IPS-NIHi11 (cell line): Measurements from ENCODE around the gene FAM184B.

ENCODE experiments used
- DNase-seq: peaks from one replicate; pipeline ENCODE4 v3.0.0; 2012; ENCODE audit warnings: mixed read lengths, low spot score

The FAM184B gene

DNA sequence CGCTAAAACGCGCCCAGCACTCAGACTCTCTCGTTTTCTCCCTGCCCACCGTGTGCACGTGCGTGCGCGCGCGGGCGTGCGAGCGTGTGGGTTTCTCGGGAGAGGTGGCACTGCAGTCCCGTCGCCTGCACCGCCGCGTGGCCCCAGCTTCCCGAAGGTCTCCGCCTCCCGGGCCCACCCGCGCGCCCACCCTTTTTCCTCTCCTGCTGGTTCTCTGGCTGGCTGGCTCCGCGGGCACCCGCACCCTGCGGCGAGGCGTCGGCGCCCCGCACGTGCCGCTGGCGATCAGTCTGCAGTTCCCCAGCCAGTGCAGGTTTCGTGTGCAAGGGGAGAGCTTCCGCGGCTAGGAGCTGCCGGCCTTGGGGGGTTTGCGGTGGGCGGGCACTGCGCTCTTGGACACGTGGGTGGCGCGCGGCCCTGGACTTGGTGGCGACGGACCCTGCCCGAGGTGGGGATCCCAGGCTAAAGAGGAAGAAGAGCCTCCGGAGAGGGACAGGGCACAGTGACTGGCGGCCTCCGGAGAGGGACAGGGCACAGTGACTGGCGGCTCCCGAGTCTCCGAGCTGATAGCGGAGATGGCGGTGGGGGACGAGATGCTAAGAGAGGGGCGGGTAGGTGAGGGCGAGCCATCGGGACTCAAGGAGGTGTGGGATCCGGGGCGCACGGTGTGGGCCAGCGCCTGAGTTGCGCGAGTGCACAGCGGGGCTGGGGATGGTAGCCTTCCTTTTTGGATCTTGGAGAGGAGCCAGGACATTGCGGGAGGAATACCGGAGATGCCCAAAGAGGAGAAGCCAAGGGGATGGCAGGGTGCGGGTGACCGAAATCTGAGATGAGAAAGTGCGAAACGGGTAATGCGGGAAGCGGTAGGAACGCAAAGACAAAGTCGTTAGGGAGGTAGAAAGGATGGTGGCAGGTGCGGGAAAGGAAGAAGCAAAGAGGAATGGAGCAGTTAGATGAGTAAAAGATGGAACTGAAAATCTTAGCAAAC lies at the start of gene FAM184B:
Gene FAM184B, minus strand, starts transcription at position 322 of the 988 bp plus-strand sequence. CDS start 322 bp downstream, outside the sequence.
- DNase-seq, result peak; percentile 55

DNA sequence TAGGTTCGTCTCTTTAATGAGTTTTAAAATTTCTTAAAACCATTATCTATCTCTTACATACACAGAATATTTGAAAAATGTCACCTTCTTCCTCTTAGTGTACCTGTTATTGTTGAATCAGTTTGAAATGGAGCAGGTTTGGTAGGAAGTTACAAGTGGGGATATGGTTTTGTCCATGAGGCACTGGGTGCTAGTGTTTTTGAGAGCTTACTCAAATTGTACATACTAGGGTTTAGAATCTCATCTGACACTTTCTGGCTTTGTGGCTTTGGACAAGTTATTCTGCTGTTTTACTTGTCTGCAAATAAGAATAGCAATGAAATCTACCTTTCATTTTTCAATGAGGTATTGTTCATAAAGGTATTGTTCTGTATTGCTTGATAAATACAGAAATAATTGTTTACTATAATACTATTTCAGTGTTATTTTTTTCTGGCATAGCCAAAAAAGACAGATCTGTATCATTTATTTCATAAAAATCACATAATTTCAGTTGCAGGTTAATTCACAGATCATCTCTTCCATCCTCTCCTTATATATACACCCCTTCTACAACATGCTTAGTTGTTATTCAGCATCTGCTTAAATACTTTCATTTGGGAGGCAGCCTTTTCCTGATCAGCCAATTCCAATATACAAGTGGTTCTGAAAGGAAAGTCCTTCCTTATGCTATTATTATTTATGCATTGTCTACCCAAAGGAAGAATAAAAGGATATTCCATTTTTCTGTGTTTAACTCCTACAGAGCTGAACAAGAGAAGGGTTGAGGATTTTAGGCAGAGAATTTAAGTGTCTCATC lies 42.6 kb upstream of the FAM184B start:
- no peak for DNase-seq

DNA sequence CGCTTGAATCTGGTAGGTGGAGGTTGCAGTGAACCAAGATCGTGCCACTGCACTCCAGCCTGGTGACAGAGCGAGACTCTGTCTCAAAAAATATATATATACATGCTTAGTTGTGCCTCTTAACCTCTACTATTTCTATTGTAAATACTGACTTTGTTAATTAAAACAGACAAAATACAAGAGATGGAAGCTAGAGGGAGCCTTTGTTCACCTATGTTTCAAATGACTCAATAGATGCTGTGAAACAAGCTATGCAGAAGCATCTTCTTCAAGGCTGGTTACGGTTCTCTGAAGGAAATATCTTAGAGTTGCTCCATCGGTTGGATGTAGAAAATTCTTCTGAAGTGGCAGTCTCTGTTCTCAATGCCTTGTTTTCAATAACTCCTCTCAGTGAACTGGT lies 35.6 kb upstream of the FAM184B start:
- peak; percentile 14 for DNase-seq

DNA sequence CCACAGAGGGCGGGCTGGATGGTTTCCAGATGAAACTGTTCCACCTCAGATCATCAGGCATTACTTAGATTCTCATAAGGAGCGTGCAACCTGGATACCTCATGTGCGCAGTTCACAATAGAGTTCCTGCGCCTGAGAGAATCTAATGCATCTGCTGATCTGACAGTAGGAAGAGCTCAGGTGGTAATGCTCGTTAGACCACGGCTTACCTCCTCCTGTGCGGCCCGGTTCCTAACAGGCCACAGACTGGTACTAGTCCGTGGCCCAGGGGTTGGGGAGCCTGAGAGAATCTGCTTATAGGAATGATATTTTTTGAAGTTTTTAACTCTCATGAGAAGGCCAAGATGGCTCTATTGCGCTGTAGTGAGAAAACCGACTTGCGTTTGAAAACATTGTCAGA lies 34.7 kb upstream of the FAM184B start:
- DNase-seq, result no peak

DNA sequence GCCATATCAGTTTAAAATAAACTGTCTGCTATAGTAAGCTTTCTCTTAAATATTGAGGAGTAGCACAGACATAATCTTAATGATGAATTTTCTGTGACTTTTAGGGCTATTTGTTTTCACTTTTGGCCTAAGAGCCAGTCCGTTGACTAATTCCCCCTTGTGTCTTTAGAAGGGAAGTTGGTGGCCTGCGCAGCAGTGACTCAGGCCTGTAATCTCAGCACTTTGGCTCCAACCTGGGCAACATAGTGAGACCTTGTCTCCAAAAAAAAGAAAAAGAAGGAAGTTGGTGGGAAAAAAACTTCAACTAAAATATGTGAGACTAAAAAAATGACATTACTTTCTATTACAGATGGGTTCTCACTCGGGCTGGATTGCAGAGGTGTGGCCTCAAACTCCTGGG lies 32.7 kb upstream of the FAM184B start:
- DNase-seq, result no peak

DNA sequence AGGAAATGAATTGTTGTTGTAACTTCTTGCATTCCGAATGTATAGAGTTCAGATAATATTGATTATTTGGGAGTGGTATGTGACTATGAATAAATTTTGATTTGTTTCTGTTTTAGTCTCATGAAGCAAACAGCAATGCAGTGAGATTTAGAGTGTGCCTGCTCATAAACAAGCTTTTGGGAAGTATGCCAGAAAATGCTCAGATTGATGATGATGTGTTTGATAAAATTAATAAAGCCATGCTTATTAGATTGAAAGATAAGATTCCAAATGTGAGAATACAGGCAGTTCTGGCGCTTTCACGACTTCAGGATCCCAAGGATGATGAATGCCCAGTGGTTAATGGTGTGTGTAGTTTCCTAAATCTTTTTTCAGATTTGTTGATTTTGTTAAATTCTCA lies 31.4 kb upstream of the FAM184B start:
- no peak for DNase-seq

DNA sequence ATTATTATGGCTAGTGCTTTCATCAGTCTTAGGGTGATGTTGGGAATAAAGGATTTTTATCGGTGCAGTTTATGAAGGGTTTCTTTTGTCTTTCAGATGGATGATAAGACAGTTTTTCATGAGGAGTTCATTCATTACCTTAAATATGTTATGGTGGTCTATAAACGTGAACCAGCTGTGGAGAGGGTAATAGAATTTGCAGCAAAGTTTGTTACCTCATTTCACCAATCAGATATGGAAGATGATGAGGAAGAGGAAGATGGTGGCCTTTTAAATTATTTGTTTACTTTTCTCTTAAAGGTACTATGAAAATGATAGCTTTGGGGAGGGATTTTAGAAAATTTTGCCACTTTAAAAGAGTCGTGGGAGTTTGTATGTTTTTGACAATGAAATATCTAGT lies 30.7 kb upstream of the FAM184B start:
- no peak for DNase-seq

DNA sequence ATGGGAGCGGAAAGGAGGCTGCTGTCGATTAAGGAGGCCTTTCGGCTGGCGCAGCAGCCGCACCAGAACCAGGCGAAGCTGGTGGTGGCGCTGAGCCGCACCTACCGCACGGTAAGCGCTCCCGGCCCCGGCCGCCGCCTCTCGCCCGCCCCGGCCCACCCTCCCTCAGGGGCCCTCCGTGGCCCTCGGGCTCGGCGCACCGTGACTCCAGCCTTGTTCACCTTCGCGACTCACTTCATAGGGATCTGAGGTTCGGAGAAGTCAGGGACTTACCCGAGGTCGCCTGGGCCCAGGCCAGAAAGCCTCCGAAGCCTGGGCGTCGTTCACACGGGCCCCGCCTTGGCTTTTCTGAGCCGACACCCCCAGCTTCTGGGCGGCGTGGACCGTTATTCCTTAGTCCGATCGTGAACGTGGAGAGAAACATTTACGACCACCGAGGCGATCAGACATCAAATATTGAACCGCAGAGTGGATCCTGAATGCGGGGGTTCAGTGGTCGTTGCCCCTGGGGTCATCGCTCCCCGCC lies 29.7 kb upstream of the FAM184B start:
- DNase-seq, result no peak

DNA sequence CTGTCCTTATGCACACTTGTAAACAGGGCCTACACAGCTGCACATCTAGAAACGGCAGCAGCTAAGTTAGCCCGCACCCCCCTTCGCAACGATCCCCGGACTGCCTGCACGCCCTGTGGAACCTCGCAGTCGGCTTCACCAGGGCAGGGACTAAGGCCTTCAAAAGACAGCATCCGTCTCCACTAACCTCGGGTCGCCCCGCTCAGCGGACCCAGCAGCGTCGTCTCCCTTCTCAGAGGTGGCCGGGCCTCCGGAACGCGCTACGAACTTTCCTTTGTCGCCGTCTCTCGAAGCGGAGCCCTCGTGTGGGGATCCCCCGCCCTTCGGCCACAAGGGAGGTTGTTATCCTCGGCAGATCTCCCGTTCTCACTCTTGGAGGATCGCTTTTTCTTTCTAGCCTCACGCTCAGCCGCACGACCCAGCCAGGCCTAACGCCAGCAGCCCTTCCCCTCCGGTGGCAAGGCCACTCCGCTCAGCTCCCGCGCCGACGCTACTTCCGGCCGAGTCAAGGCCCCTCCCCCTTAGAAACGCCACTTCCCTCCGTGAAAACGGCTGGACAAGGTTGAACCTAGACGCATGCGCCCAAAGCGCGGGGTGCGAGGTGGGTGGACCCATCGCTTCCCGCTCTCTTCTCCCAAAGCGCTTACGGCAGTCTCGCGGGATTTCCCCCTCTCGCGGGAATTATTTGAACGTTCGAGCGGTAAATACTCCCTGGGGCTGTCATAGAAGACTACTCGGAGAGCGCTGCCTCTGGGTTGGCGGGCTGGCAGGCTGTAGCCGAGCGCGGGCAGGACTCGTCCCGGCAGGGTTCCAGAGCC lies 29.0 kb upstream of the FAM184B start, which contains the start of the genes DCAF16 and NCAPG:
Gene DCAF16, minus strand, starts transcription at position 498 of the 818 bp plus-strand sequence. CDS start 6,616 bp downstream, outside the sequence.
Gene NCAPG, plus strand, starts transcription at position 720 of the 818 bp plus-strand sequence. CDS start 99 bp downstream, outside the sequence.
- DNase-seq, result peak; percentile 96

DNA sequence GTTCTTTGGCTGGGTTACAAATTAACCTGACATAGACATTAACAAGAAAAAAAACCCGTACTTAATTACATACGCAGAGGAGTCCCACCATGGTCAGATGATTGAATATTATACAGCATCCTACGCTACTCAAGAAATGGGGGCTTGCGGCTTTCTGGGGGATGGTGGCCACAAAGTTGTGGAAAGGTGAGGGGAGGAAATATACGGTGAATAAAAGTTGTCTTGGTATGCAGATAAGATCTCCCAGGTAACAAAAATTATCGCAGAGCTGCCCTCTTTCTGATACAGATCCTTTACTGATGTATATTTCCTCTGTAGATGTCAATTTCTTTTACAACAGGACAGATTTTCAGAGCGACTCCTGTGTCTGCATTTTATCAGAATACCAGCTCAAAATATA lies 28.2 kb upstream of the FAM184B start:
- DNase-seq, result no peak

DNA sequence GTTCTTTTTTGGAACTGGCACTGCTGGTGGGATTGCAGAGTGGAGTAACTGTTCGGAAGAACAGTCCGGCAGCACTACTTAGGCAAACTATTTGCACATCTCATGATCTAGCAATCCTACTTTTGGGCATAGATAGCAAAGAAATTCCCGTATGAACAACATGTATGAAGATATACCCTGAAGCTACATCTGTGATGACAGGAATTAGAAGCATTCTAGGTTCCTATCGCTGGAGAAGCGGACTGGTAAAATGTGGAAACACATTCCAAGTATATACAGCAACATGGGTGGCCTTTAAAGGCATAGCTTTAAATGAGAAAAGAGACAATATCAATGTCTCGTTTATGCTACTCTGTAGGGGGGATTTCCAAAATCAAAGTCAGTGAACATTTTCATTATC lies 26.0 kb upstream of the FAM184B start:
- DNase-seq, result no peak

DNA sequence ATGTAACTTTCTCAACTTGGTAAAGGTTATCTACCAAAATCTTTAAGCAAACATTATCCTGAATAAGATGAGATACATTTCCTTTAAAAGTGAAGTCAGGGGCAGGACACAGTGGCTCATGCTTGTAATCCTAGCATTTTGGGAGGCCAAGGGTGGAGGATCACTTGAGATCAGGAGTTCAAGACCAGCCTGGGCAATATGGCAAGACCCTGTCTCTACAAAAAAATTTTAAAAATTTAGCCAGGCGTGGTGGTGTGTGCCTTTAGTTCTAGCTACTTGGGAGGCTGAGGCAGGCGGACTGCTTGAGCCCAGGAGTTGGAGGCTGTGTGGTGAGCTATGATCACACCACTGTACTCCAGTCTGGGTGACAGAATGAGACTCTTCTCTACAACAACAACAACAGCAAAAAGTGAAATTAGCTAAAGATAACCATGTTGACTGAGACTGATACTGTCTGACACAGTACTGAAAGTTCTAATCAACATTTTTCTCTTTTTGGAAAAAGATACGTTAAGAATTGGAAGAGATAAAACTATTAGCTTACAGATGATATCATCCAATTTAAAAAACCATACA lies 24.2 kb upstream of the FAM184B start:
- DNase-seq, result no peak

DNA sequence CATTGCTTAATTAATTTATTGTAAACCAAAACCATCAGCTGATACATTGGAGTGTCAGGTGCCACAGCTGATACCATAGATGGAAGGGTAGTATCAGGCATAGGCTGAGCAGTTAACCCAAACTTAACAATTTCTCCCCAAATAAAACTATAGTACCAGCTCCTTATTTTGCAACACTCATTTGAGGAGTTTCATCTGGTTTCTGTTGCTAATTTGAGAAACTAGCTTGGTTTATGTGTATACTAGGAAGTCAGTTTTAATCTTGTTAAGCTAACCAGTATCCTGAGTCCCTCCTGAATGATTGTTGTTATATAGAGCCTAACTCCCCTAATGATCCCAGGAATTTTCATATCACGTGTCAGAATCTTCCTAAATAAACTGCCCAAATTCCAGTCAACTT lies 16.4 kb upstream of the FAM184B start:
- no peak for DNase-seq

DNA sequence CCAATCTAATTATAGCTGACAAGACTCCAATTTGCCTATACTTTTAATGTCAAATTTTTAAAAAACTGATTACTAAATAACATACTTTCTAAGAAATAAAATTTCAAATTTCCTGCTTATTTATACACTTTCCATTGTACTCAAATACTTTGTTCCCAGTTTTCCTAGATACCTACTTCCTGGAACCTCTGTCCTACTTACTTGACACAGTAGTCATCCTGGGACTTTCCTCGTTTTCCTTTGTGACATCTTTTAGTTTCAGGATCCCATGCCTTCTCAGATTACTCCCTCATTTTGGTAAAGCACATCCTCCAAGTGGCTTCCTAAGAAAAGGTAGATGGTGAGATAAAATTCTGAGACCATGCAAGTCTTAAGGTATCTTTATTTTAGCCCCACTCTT lies 13.3 kb upstream of the FAM184B start:
- no peak for DNase-seq

DNA sequence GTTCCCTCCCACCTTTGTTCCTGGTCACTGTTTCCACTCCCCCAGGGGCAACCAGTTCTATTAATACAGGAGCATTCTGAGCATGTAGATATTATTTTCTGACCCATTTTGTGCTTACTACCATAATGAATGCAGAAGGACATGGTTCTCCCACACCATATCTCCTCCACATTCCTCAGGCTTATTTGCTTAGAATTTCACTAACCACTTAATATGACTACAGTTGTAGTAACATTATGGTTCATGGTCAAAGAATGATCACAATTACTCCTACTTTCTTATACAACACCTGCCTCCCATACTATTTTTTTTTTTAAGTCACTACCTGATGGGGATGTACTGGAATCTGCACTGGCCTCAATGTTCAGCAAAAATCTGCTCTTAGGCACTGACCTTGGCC lies 7.5 kb upstream of the FAM184B start:
- no peak for DNase-seq

DNA sequence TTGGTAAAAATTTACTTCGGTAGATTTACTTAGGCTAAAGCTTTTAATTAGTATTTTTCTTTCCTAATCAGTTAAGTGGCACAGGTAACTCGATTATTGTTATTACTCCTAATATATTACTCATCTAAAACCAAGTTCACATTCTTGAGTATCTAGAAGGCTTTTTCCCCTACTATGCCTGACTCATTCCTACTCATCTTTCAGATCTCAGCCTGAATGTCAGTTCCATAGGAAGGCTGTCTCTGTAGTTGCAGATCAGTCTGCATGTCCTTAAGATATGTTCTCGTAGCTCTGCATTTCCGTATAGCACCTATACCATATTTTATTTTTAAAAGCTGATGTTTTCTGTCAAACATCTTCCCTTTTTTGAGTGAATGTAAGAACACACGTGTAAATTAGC lies 5.9 kb upstream of the FAM184B start:
- DNase-seq, result no peak

DNA sequence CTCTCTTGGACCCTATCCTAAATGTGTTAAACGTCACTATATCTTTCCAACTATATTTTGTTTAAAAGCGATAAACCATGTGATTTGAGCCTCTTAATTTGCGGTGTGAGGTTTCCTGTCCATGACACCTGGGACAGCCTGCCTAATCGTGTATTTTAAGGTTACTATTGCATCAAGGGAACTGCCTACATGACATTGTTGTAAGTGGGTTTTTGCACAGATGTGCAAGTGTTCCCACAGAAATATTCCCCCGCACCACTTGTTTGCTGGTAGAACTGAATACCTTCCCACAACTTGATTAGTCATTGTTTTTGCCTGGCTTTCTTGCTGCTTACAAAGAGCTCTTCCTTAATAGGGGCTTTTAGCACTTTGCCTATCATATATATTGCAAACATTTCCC lies 5.1 kb upstream of the FAM184B start:
- no peak for DNase-seq

DNA sequence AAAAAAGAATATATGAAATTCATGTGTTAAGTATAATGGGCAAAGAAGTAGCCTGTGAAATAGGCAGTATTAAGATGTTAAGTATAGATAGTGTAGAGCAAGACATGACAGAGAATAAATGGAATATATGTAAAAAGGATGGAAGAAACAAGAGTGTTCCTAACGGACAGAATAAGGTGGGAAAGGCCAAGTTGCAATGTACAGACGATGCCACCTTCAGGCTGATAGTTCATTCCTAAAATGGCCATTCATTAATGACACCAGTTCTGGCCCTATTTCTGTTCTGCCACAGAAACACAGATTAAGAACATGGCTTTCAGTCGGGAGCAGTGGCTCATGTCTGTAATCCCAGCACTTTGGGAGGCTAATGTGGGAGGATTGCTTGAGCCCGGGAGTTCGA lies 4.4 kb upstream of the FAM184B start:
- no peak for DNase-seq

DNA sequence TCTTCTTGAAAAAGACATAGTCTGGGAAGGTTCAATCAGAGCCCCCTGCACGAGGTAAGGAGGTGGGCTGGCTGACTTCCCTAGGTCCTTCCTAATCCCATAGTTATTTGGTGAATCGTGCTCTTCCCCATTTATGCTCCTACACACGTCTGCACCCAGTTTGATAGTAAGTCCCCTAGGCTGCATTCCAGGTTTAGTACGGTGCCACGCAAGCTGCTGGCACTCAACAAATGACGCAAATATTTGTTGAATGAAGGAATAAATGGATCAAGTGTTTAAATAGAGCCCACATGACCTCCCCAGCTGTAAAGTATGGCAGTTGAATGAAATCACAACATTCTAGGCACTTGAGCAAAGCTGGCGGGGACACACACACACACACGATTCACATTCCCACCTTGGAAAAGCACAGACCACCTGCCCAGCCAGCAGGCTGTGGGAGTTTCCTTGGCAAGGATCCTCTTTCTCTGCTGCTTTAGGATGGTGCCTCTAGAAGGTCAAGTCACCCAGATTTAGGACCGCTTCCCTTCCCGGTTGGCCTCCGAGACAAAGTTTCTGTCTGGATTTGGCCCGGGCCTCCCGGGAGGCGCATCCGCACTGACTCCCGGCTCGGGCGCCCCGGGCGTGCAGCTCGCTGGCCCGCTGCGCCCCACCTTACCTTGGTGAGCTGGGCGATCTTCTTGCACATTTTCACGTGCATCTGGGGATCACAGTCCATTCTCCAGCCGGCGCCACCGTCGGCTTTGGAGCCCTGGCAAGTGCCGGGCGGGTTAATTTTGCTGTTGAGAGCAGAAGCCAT lies 721 bp downstream of the FAM184B start:
- no peak for DNase-seq

DNA sequence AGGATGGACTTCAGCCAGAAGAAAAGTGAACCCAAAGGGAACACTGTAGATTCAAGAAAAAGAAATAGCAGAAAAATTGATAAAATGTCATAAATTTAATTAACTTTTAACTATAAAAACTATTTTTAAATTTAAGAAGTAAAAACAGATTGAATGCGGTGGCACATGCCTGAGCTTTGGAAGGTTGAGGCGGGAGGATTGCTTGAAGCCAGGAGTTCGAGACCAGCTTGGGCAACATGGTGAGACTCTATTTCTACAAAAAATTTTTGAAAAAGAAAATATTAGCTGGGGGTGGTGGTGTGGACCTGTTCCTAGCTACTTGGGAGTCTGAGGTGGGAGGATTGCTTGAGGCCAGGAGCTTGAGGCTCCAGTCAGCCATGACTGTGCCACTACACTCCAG lies 3.0 kb downstream of the FAM184B start:
- no peak for DNase-seq
